Neural cell (in vitro differentiated cells): ENCODE data around the gene ZNF785. TPM values are rescaled to one million over a fixed set of nuclear protein-coding genes. Genes with fewer than 3 reads are reported as not detected.

Experiments used
- H2AFZ ChIP-seq: fragments of 200-600, 300-800 bp; sonication (generic), shearing (Covaris generic); 2 replicates; pipeline ENCODE4 v1.6.0; 2014; ENCODE audit warnings: low read depth, mild to moderate bottlenecking, antibody characterized with exemption, low read length, moderate library complexity
- H3F3A ChIP-seq: fragments of 200-600 bp; shearing (Covaris generic); 2 replicates; pipeline ENCODE4 v1.6.1; 2016; ENCODE audit warnings: mild to moderate bottlenecking, moderate library complexity, mixed read lengths, antibody characterized with exemption, low read length; ENCODE audit not compliant: insufficient read depth, poor library complexity, severe bottlenecking
- H3K27ac ChIP-seq: fragments of 200-600, 300-800 bp; sonication (generic), shearing (Covaris generic); 2 replicates; pipeline ENCODE4 v1.5.1; 2014; ENCODE audit warnings: mild to moderate bottlenecking, low read length, moderate library complexity
- H3K27me3 ChIP-seq: fragments of 300-800, 200-600 bp; sonication (generic), shearing (Covaris generic); 2 replicates; pipeline ENCODE4 v1.6.0; 2014; ENCODE audit warnings: mild to moderate bottlenecking, low read depth, low read length, moderate library complexity; ENCODE audit not compliant: insufficient read depth
- H3K36me3 ChIP-seq: fragments of 300-800, 200-600 bp; sonication (generic), shearing (Covaris generic); 2 replicates; pipeline ENCODE4 v1.5.1; 2014; ENCODE audit warnings: mild to moderate bottlenecking, antibody characterized with exemption, low read length, moderate library complexity; ENCODE audit not compliant: insufficient read depth
- H3K4me2 ChIP-seq: fragments of 300-800, 200-600 bp; sonication (generic), shearing (Covaris generic); 2 replicates; pipeline ENCODE4 v1.6.0; 2014; ENCODE audit warnings: mild to moderate bottlenecking, low read length
- H3K4me3 ChIP-seq: fragments of 300-800, 200-600 bp; sonication (generic), shearing (Covaris generic); 2 replicates; pipeline ENCODE4 v1.5.1; 2014; ENCODE audit warnings: mild to moderate bottlenecking, low read length, moderate library complexity
- H3K79me2 ChIP-seq: fragments of 200-600 bp; shearing (Covaris generic); replicated peaks from 2 replicates; pipeline ENCODE4 v1.6.0; 2014; ENCODE audit warnings: mild to moderate bottlenecking, low read length, moderate library complexity; ENCODE audit not compliant: insufficient read depth
- H3K9ac ChIP-seq: fragments of 300-800, 200-600 bp; sonication (generic), shearing (Covaris generic); 2 replicates; pipeline ENCODE4 v1.6.1; 2016; ENCODE audit warnings: mild to moderate bottlenecking, low read length, mixed read lengths
- H3K9me2 ChIP-seq: fragments of 200-600 bp; shearing (Covaris generic); 2 replicates; pipeline ENCODE4 v1.6.1; 2016; ENCODE audit warnings: mild to moderate bottlenecking, low read length, mixed read lengths; ENCODE audit not compliant: insufficient read depth
- H3K9me3 ChIP-seq: fragments of 200-600, 300-800 bp; sonication (generic), shearing (Covaris generic); 2 replicates; pipeline ENCODE4 v1.6.1; 2016; ENCODE audit warnings: mild to moderate bottlenecking, mixed run types, low read length, moderate library complexity, mixed read lengths
- H4K20me1 ChIP-seq: fragments of 200-600 bp; shearing (Covaris generic); 2 replicates; pipeline ENCODE4 v1.6.1; 2016; ENCODE audit warnings: mild to moderate bottlenecking, mixed run types; ENCODE audit not compliant: insufficient read depth
- CTCF ChIP-seq: fragments of 450-650 bp; IDR thresholded peaks from 2 replicates; pipeline ENCODE4 v1.5.1; 2014; ENCODE audit warnings: antibody characterized with exemption, mild to moderate bottlenecking, moderate library complexity; ENCODE audit not compliant: poor library complexity, severe bottlenecking
- EP300 ChIP-seq: fragments of 450-650 bp; conservative IDR thresholded peaks from 2 replicates; pipeline ENCODE4 v1.6.1; 2014; ENCODE audit warnings: antibody characterized with exemption, mild to moderate bottlenecking, moderate library complexity; ENCODE audit not compliant: poor library complexity, severe bottlenecking
- EZH2 ChIP-seq: fragments of 200-600, 300-800 bp; shearing (Covaris generic), sonication (generic); IDR thresholded peaks from 2 replicates; pipeline ENCODE4 v1.6.1; 2014; ENCODE audit warnings: antibody characterized with exemption, low read length, borderline replicate concordance, mild to moderate bottlenecking; ENCODE audit not compliant: insufficient read depth, poor library complexity, severe bottlenecking
- MXI1 ChIP-seq: fragments of 450-650 bp; conservative IDR thresholded peaks from 2 replicates; pipeline ENCODE4 v1.6.1; 2014; ENCODE audit warnings: antibody characterized with exemption, mild to moderate bottlenecking; ENCODE audit not compliant: poor library complexity, severe bottlenecking
- POLR2AphosphoS5 ChIP-seq: IDR thresholded peaks from 2 replicates; pipeline ENCODE4 v1.6.1; 2012
- RAD21 ChIP-seq: fragments of 450-650 bp; conservative IDR thresholded peaks from 2 replicates; pipeline ENCODE4 v1.6.1; 2014; ENCODE audit warnings: antibody characterized with exemption, mild to moderate bottlenecking, moderate library complexity
- SMC3 ChIP-seq: fragments of 450-650 bp; conservative IDR thresholded peaks from 2 replicates; pipeline ENCODE4 v1.6.1; 2014; ENCODE audit warnings: antibody characterized with exemption, mild to moderate bottlenecking, moderate library complexity; ENCODE audit not compliant: poor library complexity
- TAF1 ChIP-seq: IDR thresholded peaks from 2 replicates; pipeline ENCODE4 v1.6.1; 2012; ENCODE audit warnings: low read depth
- polyA plus RNA-seq: library from polyadenylated mRNA; depleted of rRNA; stranded (reverse); fragments of >200 nt; gene quantifications from 2 replicates; pipeline ENCODE4 v1.2.3, GENCODE V29; 2014
- TF ChIP-seq, protein P1 (sequence below): IDR thresholded peaks from 2 replicates; pipeline ENCODE4 v1.6.1; 2012; ENCODE audit warnings: borderline replicate concordance

Gene ZNF785
- polyA plus RNA-seq, 1 donor from 2014 or later: 26.4 TPM

- H3K9ac ChIP-seq: no peak overlapping the region
- H3K27me3 ChIP-seq: no peaks in the 10 kb centered on the region
- H3K4me2 ChIP-seq: no peak overlapping the region
- H3K36me3 ChIP-seq: no peaks in the 10 kb centered on the region
- no peaks in the 10 kb centered on the region for H3K79me2 ChIP-seq
- H4K20me1 ChIP-seq: no peaks in the 10 kb centered on the region
- TF ChIP-seq SMC3: no peak
- TF ChIP-seq MXI1: no peak
- TF ChIP-seq POLR2AphosphoS5: no peak
- TF ChIP-seq, protein P1, sequence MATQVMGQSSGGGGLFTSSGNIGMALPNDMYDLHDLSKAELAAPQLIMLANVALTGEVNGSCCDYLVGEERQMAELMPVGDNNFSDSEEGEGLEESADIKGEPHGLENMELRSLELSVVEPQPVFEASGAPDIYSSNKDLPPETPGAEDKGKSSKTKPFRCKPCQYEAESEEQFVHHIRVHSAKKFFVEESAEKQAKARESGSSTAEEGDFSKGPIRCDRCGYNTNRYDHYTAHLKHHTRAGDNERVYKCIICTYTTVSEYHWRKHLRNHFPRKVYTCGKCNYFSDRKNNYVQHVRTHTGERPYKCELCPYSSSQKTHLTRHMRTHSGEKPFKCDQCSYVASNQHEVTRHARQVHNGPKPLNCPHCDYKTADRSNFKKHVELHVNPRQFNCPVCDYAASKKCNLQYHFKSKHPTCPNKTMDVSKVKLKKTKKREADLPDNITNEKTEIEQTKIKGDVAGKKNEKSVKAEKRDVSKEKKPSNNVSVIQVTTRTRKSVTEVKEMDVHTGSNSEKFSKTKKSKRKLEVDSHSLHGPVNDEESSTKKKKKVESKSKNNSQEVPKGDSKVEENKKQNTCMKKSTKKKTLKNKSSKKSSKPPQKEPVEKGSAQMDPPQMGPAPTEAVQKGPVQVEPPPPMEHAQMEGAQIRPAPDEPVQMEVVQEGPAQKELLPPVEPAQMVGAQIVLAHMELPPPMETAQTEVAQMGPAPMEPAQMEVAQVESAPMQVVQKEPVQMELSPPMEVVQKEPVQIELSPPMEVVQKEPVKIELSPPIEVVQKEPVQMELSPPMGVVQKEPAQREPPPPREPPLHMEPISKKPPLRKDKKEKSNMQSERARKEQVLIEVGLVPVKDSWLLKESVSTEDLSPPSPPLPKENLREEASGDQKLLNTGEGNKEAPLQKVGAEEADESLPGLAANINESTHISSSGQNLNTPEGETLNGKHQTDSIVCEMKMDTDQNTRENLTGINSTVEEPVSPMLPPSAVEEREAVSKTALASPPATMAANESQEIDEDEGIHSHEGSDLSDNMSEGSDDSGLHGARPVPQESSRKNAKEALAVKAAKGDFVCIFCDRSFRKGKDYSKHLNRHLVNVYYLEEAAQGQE: no peak
- no peak for TF ChIP-seq TAF1
- no peak for TF ChIP-seq EP300
- TF ChIP-seq RAD21: no peak
- no peak for TF ChIP-seq CTCF
- no peak for TF ChIP-seq EZH2
- H3K9me3 ChIP-seq: no peaks in the 10 kb centered on the region
- H2AFZ ChIP-seq: no peak overlapping the region
- H3K4me3 ChIP-seq: no peak overlapping the region
- H3K9me2 ChIP-seq: no peaks in the 10 kb centered on the region
- no peaks in the 10 kb centered on the region for H3F3A ChIP-seq
- no peak overlapping the region for H3K27ac ChIP-seq
Measured at GRCh38 chr16:30588651-30589050, 3.2 kb upstream of the ZNF785 start.

DNA sequence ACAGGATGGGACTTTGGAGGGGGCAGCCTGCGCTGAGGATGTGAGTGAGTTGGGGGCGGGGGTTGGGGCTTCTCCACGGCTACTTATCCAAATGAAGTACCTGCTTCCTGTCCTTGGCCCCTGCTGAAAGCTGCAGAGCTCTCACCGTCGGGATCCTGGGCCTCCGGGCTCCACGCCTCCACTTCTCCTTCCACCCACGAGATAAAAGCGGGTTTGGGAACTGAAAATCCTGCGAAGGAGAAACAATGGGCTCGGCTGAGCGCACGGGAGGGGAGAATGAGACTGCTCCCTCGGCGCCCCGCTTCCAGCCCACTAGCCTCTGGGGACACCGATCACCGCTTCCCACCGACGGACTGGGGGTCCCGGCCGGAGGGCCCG is 486 bp downstream of the ZNF785 start:
- Histone ChIP-seq H3K4me3 (peak overlapping the region; percentile 78), H3K27ac (peak overlapping the region; percentile 89), H3K9me2 (no peaks in the 10 kb centered on the region), H3F3A (no peaks in the 10 kb centered on the region), H2AFZ (peak overlapping the region; percentile 76), H3K79me2 (no peaks in the 10 kb centered on the region), H3K36me3 (no peaks in the 10 kb centered on the region), H3K4me2 (peak overlapping the region; percentile 35), H4K20me1 (no peaks in the 10 kb centered on the region), H3K9me3 (no peaks in the 10 kb centered on the region), H3K27me3 (no peaks in the 10 kb centered on the region), H3K9ac (peak overlapping the region; percentile 88)
- peak; percentile 55 for TF ChIP-seq TAF1
- TF ChIP-seq SMC3: no peak
